AG08396 (cell line): ENCODE data around the gene FAM20B.
A peak's percentile ranks its signal among the peaks of the same experiment; 100 is the strongest.
"Not testable (repeated sequence)": the region's sequence is repeated elsewhere in the genome, so short reads cannot be mapped to it uniquely, and the experiment has no call there.

Source experiments
- DNase-seq: peaks from one replicate; pipeline ENCODE4 v3.0.0; 2012; ENCODE audit warnings: low spot score, mixed read lengths

Gene FAM20B

DNA sequence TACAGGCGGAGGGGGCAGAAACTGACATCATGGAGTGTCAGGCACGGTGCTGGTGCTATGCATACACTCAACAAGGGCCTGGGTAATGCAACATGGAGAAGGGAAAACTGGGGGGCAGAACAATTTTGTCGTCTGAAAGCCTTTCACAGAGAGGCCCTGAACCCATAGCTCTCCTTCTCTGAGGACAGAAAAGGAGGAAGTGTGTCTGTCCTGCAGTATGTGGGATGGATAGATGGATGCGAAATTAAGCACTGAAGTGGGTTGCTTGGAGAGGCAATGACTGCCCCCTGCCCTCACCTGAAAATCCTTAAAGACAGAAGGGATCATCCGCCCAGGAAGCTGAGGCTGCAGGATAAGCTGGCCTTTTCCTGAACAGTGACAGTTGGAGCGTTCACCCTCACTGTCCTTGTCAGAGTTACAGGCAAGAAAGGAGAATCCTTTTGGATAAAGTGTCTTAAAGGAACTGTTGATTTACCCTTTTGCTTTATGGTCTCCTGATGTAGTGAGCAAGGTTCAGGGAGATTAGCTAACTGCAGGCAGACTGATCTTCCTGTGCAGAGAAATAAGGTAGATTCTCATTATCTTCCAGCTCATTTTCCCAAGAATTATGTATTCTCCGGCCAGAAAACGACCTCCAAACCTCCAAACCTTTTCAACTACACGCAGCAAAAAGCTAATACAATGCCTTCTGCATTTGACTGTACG is 1.6 kb upstream of the FAM20B start:
- no peak for DNase-seq

DNA sequence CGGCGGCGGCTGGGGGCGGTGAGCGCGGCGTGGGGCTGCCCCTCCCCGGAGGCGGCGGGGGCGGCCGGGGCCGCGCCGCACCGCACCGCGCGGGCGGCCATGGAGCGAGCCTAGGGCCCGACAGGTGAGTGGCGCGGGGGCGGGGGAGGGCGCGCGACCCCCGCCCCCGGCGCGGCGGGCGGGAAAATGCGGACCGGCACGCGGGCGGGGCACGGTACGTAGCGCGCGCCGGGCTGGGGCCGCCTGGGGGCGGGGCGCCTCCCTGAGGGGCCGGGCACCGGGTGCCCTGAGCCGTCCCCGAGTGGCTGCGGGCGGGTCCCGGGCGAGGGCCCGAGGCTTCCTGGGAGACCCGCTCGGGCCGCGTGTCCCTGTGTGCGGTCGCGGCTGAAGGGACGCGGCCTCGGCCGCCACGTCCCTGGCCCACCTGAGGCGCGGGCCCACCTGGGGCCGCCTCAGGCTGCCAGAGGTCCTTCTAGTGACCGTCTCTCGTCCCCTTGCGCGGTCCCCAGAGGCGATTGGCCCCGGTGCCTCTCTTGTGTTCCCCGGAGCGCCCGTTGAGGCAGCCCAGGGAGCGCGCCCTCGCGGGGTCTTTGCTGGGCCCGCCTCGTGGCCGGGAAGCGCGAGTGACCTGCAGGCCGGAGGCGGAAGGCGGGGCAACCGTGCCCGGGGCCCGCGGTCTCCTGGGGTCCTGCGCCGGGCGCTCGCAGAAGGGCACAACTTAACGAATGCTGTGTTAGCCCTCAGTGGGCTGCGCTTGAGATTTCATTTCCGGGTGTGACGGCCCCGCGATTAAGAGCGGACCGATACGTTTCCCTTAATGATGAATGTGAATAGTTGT is 500 bp downstream of the FAM20B start:
- DNase-seq = peak; percentile 87

DNA sequence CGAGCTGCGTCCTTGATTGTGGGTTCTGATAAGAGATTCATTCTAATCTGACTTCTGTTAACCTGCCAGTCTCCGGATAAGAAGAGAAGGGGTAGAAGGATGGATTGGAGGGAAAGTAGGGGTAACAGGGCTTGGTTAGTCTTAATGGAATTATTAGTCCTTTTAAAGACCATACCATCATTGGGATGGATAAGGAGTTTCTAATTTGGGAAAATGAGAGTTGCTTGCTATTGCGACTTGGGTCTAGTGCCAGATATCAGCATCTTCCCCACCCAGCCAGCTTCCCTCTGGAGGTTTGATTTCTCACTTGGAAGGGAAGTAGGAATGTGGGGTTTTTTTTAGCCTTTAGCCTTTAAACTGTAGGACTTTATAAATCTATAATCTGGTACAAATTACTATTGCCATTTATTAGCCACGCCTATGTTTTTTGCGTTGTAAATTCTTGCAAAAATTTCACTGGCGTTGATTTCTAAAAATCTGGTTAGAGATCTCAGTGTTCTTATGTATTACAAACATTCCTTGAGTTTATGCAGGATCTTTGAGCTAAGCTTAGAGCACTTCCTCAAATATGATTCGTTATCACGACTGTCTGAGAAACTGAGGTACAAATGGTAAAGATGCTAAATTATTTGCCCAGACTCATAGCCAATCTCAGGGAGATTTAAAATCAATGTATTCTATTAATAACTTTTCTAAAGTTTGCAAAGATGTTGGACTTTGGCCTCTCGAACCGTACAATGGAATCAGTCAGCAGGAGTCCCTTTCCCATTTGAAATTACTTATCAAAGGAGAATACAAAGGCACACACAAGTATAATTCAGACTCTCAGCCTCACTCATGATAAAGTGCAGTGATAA is 1.3 kb downstream of the FAM20B start:
- DNase-seq = no peak

DNA sequence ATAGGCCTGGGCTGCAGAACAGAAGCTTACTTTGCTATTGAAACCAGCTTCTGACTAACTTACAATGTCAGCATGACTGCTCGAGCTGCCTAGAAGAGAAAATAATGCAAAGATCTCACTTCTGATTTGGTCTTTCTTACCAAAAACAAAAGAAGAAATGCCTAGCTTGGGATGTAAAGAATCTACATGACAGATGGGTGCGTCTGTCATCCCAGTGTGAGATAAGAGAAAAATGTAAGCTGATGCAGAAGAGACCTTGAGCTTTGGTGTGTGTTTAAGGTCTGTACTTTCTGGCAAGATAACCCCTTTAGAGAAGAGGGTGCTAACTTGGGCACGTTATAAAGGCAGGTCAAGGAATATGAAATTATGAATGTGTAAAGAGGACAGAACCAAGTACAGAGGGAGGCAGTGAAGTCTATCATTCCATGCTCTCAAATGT is 3.6 kb downstream of the FAM20B start:
- DNase-seq = no peak

DNA sequence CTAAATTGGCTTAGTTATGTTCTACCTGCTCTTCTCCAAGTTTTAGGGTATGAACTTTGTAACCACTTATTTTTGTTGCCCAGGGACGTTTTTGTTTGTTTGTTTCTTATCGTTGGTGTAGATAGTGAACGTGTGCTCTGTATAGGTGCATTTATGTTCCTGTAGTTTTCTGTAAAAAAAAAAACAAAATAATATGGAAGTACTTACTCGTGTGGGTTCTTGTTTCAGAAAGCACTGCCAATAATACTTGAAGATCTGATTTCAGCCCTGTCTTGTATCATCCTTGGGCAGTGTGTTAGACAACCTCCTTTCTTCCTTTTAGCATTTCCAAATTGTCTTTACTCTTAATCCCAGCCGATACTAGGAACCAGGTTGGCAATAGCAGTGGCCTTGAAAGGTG is 4.4 kb downstream of the FAM20B start:
- DNase-seq = no peak

GRCh38 chr1:179030683-179031082 is 5.0 kb downstream of the FAM20B start:
- no peak for DNase-seq

DNA sequence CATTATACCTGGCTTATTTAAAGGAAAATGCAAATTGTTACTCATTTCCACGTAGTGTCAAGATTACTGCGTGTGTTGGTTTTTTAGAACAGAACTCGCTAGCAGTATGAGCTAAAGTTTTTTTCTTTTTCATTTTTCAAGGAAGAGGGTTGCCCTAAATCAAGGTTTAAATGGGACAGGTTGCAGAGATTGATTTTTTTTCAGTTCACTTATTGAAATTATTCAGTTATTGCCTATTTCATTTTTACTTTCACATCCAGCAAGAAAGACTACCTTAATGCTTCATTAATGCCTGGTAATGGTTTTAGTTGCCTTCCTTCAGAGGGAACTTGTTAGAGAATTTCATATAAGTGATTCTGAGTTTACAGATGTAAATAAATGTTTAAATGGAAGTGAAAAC is 5.6 kb downstream of the FAM20B start:
- no peak for DNase-seq

DNA sequence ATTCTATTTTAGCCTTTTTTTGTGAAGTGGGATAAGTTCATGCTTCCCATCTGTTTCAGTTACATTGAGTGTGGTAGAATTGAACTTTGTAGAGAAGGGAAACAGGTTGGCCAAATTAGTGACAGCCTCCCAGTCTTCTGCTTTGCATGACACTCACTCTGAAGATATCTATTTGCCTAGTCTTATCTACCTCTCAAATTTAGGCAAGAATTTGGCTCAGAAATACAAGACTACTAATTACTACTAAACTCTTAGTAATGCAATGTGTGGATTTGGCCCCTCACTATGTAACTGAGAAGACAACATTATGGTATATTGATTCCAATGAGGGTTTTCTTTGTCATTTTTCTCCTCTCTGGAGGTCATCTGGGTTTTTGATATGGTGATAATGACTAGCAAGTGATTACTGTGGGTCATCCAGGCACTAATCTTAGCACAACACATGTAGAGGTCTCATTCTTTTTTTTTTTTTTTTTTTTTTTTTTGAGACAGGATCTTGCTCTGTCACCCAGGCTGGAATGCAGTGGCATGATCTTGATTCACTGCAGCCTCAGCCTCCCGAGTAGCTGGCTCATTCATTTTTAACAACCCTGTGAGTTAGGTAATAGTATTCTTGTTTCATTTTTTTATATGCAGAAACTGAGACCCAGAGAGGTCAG is 6.3 kb downstream of the FAM20B start:
- DNase-seq = no peak

DNA sequence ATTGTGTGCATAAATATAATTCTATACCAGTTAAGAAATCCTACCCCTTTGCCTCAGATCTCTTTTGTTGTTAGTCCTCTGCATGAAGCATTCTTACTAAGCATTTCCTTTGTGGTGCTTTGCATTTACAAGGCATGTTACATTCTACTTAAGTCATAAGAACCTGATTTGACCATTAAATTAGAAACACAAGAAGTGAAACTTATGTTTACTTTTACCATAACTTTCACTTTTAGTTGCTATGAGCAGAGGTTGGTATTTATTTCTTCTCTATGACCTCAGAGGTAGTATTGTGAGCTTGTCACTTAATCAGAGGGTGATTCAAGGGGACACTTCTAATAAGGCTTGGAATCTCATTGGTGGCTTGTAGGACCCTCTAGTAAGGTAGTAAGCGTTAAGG is 9.0 kb downstream of the FAM20B start:
- peak; percentile 39 for DNase-seq

DNA sequence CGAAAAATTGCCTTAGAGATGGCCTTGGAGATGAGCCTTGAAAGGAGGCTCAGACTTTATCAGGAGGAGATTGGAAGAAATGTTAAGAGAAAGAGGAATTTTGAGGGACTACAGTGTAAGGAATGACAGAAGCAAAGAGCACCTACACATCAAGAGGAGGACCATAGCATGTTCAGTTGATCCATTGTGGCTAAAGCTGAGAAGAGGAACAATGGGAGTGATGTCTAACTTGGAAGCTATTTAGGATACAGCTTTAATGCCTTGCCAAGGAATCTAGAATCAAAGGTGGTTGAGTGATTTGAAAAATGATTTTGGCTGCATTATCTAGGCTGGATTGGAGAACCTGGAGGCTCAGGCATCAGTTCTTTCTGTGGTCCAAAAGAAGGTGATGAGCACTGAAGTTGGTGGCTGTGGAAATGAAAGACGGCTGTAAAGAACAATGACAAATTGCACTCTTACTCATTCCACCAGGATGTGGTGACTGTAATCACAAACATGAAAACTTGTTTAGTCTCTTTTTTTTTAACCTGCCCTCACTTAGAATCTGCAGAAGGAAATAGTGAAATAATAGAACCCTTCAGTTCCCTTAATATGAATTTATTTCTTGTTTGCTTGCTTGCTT is 11.3 kb downstream of the FAM20B start:
- DNase-seq = no peak

GRCh38 chr1:179038528-179039281 is 13.0 kb downstream of the FAM20B start:
- no peak for DNase-seq

GRCh38 chr1:179039502-179040174 is 13.9 kb downstream of the FAM20B start:
- DNase-seq = not testable (repeated sequence)

DNA sequence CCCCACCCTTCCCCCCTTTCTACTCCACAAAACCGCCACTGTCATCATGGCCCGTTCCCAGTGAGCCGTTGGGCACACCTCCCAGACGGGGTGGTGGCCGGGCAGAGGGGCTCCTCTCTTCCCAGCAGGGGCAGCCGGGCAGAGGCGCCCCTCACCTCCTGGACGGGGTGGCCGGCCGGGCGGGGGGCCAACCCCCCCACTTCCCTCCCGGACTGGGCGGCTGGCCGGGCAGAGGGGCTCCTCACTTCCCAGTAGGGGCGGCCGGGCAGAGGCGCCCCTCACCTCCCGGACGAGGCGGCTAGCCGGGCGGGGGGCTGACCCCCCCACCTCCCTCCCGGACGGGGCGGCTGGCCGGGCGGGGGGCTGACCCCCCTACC is 14.5 kb downstream of the FAM20B start:
- not testable (repeated sequence) for DNase-seq

- no peak for DNase-seq
These were observed 16.4 kb downstream of the FAM20B start for GRCh38 chr1:179042087-179042486.

- DNase-seq = no peak
These were observed 17.0 kb downstream of the FAM20B start for GRCh38 chr1:179042700-179043099.

- no peak for DNase-seq
These were observed 17.6 kb downstream of the FAM20B start for GRCh38 chr1:179043266-179043665.

DNA sequence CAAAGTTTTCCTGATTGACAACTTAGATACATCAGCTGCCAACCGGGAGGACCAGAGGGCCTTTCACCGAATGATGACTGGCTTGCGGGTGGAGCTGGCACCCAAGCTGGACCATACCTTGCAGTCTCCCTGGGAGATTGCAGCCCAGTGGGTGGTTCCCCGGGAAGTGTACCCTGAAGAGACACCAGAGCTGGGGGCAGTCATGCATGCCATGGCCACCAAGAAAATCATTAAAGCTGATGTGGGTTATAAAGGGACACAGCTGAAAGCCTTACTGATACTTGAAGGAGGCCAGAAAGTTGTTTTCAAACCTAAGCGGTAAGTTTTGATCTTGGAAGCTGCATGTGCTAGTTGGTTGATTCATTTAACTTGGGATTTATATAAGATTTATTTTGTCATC is 18.2 kb downstream of the FAM20B start:
- DNase-seq = no peak

GRCh38 chr1:179046808-179047635 is 21.3 kb downstream of the FAM20B start:
- DNase-seq = no peak

DNA sequence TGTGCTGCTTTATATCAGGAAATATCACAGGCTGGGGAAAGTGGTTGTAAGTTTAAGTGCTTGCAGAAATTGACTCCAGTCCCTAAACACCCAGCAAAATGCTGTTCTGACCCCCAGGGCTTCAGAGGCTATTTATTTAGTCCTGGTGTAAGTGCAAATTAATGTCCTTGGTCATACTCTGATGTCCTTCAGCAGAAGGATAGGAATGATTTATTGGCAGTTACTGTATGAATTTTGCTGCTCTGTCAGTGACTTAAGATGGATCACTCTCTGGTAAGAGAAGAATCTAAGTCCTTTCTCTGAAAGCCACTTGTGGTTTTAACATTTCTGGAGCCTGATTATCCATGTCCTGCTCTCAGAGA is 21.9 kb downstream of the FAM20B start:
- DNase-seq = no peak
